ENCODE data around the gene SLC22A23. TPM values are rescaled to one million over a fixed set of nuclear protein-coding genes. Genes with fewer than 3 reads are reported as not detected.

SLC22A23 gene
- total RNA-seq, 1 experiment from 2014 or later = 6.8 TPM

DNA sequence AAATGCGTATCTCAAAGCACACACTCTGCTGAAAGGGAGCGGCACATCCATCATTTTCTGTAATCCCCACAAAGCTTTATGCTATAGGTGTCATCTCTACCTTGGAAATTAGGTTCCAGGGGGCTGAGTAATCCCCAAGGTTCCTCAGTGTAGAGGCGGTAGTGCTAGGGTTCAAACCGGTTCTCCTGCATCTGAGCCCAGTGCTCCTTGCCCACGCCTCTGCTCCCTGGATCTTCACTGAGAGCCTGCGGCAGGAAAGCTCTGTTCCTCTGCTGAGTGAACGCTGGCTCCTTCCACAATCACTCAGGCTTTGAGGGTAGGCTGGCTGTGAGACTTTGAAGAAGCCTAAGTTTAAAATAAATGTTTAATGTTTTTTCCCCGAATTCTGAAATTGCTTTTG, 24.9 kb downstream of the SLC22A23 start:
- no peaks in the 10 kb centered on the region for H3K23me2 ChIP-seq (ENCODE audit: insufficient read length, low read depth, low read length, poor library complexity, severe bottlenecking)
- H3K4me1 Mint-ChIP-seq = peaks cover 6 to 21% of the 10 kb centered on the region in 2 experiments
- WGBS (ENCODE audit: extremely low coverage, insufficient read length, low lambda C conversion rate) = no CpG with 5 or more reads among the region's 8 CpGs
- H3K56ac ChIP-seq (ENCODE audit: insufficient read length, low read depth, low read length) = no peak overlapping the region
- H4K91ac ChIP-seq (ENCODE audit: insufficient read length, low read depth, low read length) = no peak overlapping the region
- peaks cover 2% of the 10 kb centered on the region; the same call in 1 of the 2 replicates for H3K4me1 ChIP-seq (ENCODE audit: insufficient read depth, low read length)
- no peak overlapping the region for H2BK12ac ChIP-seq (ENCODE audit: insufficient read length, low read depth, low read length)
- H3K4me2 ChIP-seq (ENCODE audit: insufficient read depth, insufficient read length, low read length) = no peak overlapping the region
- no peak overlapping the region for H3K4me3 Mint-ChIP-seq
- no peak overlapping the region for H2BK15ac ChIP-seq (ENCODE audit: low read depth, low read length)
- H3K27ac ChIP-seq (ENCODE audit: insufficient read length, low read depth, low read length) = no peak overlapping the region
- no peak overlapping the region for H4K8ac ChIP-seq (replicated peaks; ENCODE audit: insufficient read length, low read depth, low read length)
- H3K9me3 ChIP-seq (ENCODE audit: control insufficient read depth, low read depth, low read length) = no peaks in the 10 kb centered on the region
- peaks cover 3% of the 10 kb centered on the region in 2 experiments; a peak in 2 of 5 replicates for H3K9me3 Mint-ChIP-seq
- H2AK5ac ChIP-seq (ENCODE audit: insufficient read length, low read length) = no peak overlapping the region
- H3K14ac ChIP-seq (ENCODE audit: insufficient read depth, low read length) = no peak overlapping the region
- H3K4ac ChIP-seq (ENCODE audit: low read depth, low read length) = no peak overlapping the region
- H4K5ac ChIP-seq (ENCODE audit: insufficient read length, low read depth, low read length) = no peak overlapping the region
- TF ChIP-seq, protein P1, sequence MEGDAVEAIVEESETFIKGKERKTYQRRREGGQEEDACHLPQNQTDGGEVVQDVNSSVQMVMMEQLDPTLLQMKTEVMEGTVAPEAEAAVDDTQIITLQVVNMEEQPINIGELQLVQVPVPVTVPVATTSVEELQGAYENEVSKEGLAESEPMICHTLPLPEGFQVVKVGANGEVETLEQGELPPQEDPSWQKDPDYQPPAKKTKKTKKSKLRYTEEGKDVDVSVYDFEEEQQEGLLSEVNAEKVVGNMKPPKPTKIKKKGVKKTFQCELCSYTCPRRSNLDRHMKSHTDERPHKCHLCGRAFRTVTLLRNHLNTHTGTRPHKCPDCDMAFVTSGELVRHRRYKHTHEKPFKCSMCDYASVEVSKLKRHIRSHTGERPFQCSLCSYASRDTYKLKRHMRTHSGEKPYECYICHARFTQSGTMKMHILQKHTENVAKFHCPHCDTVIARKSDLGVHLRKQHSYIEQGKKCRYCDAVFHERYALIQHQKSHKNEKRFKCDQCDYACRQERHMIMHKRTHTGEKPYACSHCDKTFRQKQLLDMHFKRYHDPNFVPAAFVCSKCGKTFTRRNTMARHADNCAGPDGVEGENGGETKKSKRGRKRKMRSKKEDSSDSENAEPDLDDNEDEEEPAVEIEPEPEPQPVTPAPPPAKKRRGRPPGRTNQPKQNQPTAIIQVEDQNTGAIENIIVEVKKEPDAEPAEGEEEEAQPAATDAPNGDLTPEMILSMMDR (conservative IDR thresholded peaks at IDR 0.05) = no peak
- H3K36me3 Mint-ChIP-seq (ENCODE audit: insufficient read depth in 1 of 3, low read depth in 3 of 3) = peaks cover 9 to 19% (median 12%) of the 10 kb centered on the region in 3 experiments
- no peak overlapping the region for H2AFZ ChIP-seq (ENCODE audit: low read length)
- no peak overlapping the region for H3T11ph ChIP-seq (ENCODE audit: low read length)
- peaks cover 22% of the 10 kb centered on the region; the same call in 1 of the 2 replicates for H3K79me2 ChIP-seq (ENCODE audit: insufficient read depth, low read length)
- H3K79me1 ChIP-seq (ENCODE audit: insufficient read depth, low read depth, low read length, poor library complexity, severe bottlenecking) = no peaks in the 10 kb centered on the region
- H2BK20ac ChIP-seq (ENCODE audit: low read depth, low read length, poor library complexity, severe bottlenecking) = no peak overlapping the region
- no peak overlapping the region for H3K23ac ChIP-seq (ENCODE audit: insufficient read length, low read depth, low read length)
- peak overlapping the region in 2 of 3 experiments; percentile 18 to 60; a peak in 1 of 7 replicates for H3K27ac Mint-ChIP-seq
- no peak overlapping the region for H2BK5ac ChIP-seq (ENCODE audit: insufficient read length, low read length)
- no peaks in the 10 kb centered on the region for H3K27me3 ChIP-seq (ENCODE audit: insufficient read depth, low read length)
- no peak overlapping the region for H3K18ac ChIP-seq (ENCODE audit: insufficient read length, low read depth, low read length)
- no peaks in the 10 kb centered on the region for H4K20me1 ChIP-seq (ENCODE audit: control insufficient read depth, insufficient read depth, insufficient read length)
- H3K9ac ChIP-seq (ENCODE audit: extremely low read depth, insufficient read length, low read length) = no peak overlapping the region
- no peak overlapping the region for H2BK120ac ChIP-seq (ENCODE audit: low read depth, low read length, poor library complexity, severe bottlenecking)
- no peak for DNase-seq
- H3K27me3 Mint-ChIP-seq (ENCODE audit: low read depth) = no peaks in the 10 kb centered on the region
